ENCODE measurements around the gene CCDC195.

The CCDC195 gene

DNA sequence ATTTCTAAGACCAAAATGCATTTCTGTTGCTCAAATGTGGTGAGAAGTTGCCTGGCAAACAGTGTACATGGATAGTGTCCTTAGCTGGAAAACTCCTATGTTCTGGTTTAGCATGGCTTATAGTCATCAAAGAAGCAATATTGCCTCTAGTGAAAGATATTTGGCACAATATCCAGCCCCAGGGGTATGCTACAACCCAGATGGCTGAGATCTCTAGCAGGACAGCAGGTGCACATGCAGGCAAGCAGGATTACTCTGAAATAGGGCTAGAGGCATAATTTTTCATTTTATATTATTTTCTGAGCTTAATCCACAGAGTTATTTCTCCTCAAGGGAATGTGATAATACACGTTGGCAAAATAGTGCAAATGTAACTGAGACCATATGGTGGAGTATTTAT, 34.0 kb downstream of the CCDC195 start:
- no peak for ATAC-seq (ENCODE audit: insufficient read depth, low read depth)
- Histone ChIP-seq H3K27ac (ENCODE audit: low read length) (no peak overlapping the region), H3K4me1 (ENCODE audit: insufficient read depth, low read length) (no peaks in the 10 kb centered on the region), H3K36me3 (ENCODE audit: insufficient read depth, low read length) (no peaks in the 10 kb centered on the region), H3K4me3 (ENCODE audit: low read depth in 1 of 2, low read length in 2 of 2) (no peak overlapping the region), H3K4me2 (ENCODE audit: insufficient read depth, low read length) (no peak overlapping the region), H3K9ac (ENCODE audit: low read depth, low read length) (no peak overlapping the region), H3K79me2 (ENCODE audit: insufficient read depth, low read length) (no peaks in the 10 kb centered on the region), H3K9me3 (ENCODE audit: insufficient read depth, low read length, severe bottlenecking) (no peaks in the 10 kb centered on the region), H3K27me3 (ENCODE audit: insufficient read depth, low read length, poor library complexity) (no peaks in the 10 kb centered on the region), H2AFZ (ENCODE audit: low read depth, low read length) (no peak overlapping the region), H4K20me1 (ENCODE audit: insufficient read depth, low read length) (no peaks in the 10 kb centered on the region)
- TF ChIP-seq, protein P1, sequence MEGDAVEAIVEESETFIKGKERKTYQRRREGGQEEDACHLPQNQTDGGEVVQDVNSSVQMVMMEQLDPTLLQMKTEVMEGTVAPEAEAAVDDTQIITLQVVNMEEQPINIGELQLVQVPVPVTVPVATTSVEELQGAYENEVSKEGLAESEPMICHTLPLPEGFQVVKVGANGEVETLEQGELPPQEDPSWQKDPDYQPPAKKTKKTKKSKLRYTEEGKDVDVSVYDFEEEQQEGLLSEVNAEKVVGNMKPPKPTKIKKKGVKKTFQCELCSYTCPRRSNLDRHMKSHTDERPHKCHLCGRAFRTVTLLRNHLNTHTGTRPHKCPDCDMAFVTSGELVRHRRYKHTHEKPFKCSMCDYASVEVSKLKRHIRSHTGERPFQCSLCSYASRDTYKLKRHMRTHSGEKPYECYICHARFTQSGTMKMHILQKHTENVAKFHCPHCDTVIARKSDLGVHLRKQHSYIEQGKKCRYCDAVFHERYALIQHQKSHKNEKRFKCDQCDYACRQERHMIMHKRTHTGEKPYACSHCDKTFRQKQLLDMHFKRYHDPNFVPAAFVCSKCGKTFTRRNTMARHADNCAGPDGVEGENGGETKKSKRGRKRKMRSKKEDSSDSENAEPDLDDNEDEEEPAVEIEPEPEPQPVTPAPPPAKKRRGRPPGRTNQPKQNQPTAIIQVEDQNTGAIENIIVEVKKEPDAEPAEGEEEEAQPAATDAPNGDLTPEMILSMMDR (IDR thresholded peaks at IDR 0.05; ENCODE audit: borderline replicate concordance, extremely low read depth, low read length, poor library complexity, severe bottlenecking) = no peak
- no peak for TF ChIP-seq EZH2 (IDR thresholded peaks at IDR 0.05; ENCODE audit: borderline replicate concordance, low read depth, low read length, severe bottlenecking)
- no peak for DNase-seq

DNA sequence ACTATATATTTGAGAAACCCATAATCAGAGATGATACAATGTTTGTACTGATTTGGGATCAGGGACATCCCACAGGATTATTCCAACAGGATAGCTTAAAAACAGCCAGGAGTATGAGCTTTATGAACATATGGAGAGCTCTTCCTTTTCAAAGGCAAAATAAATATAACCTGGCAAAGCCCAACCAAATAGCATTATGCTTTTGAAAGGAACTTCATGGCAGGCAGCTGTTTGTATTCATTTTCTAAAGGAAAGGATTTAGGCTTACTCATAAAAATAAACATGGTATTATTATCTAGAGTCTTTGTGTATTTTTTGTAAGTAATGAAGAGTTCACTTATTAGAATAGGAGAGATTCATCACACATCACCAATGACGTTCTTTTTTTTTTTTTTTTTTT, 44.4 kb downstream of the CCDC195 start:
- no peak for TF ChIP-seq EZH2 (IDR thresholded peaks at IDR 0.05; ENCODE audit: borderline replicate concordance, low read depth, low read length, severe bottlenecking)
- TF ChIP-seq, protein P1 (IDR thresholded peaks at IDR 0.05; ENCODE audit: borderline replicate concordance, extremely low read depth, low read length, poor library complexity, severe bottlenecking) = no peak
- no peak overlapping the region for H3K27ac ChIP-seq (ENCODE audit: low read length)

DNA sequence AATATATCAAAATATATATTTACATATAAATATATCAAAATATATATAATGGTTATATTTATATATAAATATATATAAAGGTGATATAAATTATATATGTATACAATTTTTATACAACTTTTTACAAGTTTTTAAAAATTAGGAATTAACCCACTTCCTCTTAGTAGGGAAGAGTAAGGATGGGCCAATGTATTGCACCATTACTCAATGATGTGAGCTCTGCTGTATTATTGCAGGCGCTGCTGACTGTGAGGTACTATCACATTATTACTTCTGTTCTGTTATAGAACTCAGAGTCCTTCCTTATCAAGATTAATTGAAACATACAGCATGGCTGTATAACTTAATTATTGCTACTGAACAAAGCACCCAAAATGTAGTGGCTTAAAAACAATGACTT, 46.0 kb downstream of the CCDC195 start:
- no peaks in the 10 kb centered on the region for H3K36me3 ChIP-seq (ENCODE audit: insufficient read depth, low read length)
- no peak overlapping the region for H3K4me3 ChIP-seq (ENCODE audit: low read depth in 1 of 2, low read length in 2 of 2)
- H2AFZ ChIP-seq (ENCODE audit: low read depth, low read length) = no peak overlapping the region
- H3K27ac ChIP-seq (ENCODE audit: low read length) = no peak overlapping the region
- H3K27me3 ChIP-seq (ENCODE audit: insufficient read depth, low read length, poor library complexity) = no peaks in the 10 kb centered on the region
- no peaks in the 10 kb centered on the region for H3K9me3 ChIP-seq (ENCODE audit: insufficient read depth, low read length, severe bottlenecking)
- no peak for DNase-seq
- no peak for TF ChIP-seq EZH2 (IDR thresholded peaks at IDR 0.05; ENCODE audit: borderline replicate concordance, low read depth, low read length, severe bottlenecking)
- TF ChIP-seq, protein P1 (IDR thresholded peaks at IDR 0.05; ENCODE audit: borderline replicate concordance, extremely low read depth, low read length, poor library complexity, severe bottlenecking) = no peak
- H3K79me2 ChIP-seq (ENCODE audit: insufficient read depth, low read length) = no peaks in the 10 kb centered on the region
- no peaks in the 10 kb centered on the region for H4K20me1 ChIP-seq (ENCODE audit: insufficient read depth, low read length)
- no peaks in the 10 kb centered on the region for H3K4me1 ChIP-seq (ENCODE audit: insufficient read depth, low read length)
- ATAC-seq (ENCODE audit: insufficient read depth, low read depth) = no peak
- H3K9ac ChIP-seq (ENCODE audit: low read depth, low read length) = no peak overlapping the region
- no peak overlapping the region for H3K4me2 ChIP-seq (ENCODE audit: insufficient read depth, low read length)

More for the DNA sequence above, 44.4 kb downstream of the CCDC195 start:
- Histone ChIP-seq H4K20me1 (ENCODE audit: insufficient read depth, low read length) (no peaks in the 10 kb centered on the region), H3K4me1 (ENCODE audit: insufficient read depth, low read length) (no peaks in the 10 kb centered on the region), H3K27me3 (ENCODE audit: insufficient read depth, low read length, poor library complexity) (no peaks in the 10 kb centered on the region), H3K9me3 (ENCODE audit: insufficient read depth, low read length, severe bottlenecking) (no peaks in the 10 kb centered on the region), H3K9ac (ENCODE audit: low read depth, low read length) (no peak overlapping the region), H3K4me2 (ENCODE audit: insufficient read depth, low read length) (no peak overlapping the region), H2AFZ (ENCODE audit: low read depth, low read length) (no peak overlapping the region), H3K79me2 (ENCODE audit: insufficient read depth, low read length) (no peaks in the 10 kb centered on the region), H3K4me3 (ENCODE audit: low read depth in 1 of 2, low read length in 2 of 2) (no peak overlapping the region), H3K36me3 (ENCODE audit: insufficient read depth, low read length) (no peaks in the 10 kb centered on the region)
- DNase-seq (no peak), ATAC-seq (ENCODE audit: insufficient read depth, low read depth) (no peak)

DNA sequence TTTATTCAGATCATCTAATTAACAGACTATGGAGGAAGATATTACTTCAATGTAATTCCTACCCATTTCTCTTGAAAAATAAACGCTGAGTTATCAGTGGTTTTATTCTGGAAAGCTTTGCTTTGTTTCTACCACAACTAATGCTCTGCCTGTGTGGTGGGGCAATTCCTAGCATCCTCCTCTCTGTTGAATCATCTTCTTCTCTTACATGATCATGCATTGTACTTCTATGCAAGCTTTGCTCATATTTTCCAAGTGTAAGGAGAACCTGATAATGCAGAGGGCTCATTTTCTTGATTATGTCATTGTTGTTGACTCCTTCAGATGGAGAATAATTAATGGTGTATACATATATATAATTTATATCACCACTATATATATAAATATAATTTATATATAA, 46.7 kb downstream of the CCDC195 start:
- no peaks in the 10 kb centered on the region for H3K4me1 ChIP-seq (ENCODE audit: insufficient read depth, low read length)
- H3K36me3 ChIP-seq (ENCODE audit: insufficient read depth, low read length) = no peaks in the 10 kb centered on the region
- H4K20me1 ChIP-seq (ENCODE audit: insufficient read depth, low read length) = no peaks in the 10 kb centered on the region
- H3K9me3 ChIP-seq (ENCODE audit: insufficient read depth, low read length, severe bottlenecking) = no peaks in the 10 kb centered on the region
- no peak for TF ChIP-seq EZH2 (IDR thresholded peaks at IDR 0.05; ENCODE audit: borderline replicate concordance, low read depth, low read length, severe bottlenecking)
- TF ChIP-seq, protein P1 (IDR thresholded peaks at IDR 0.05; ENCODE audit: borderline replicate concordance, extremely low read depth, low read length, poor library complexity, severe bottlenecking) = no peak
- DNase-seq (no peak), ATAC-seq (ENCODE audit: insufficient read depth, low read depth) (no peak)
- no peak overlapping the region for H3K4me3 ChIP-seq (ENCODE audit: low read depth in 1 of 2, low read length in 2 of 2)
- H2AFZ ChIP-seq (ENCODE audit: low read depth, low read length) = no peak overlapping the region
- no peak overlapping the region for H3K4me2 ChIP-seq (ENCODE audit: insufficient read depth, low read length)
- H3K9ac ChIP-seq (ENCODE audit: low read depth, low read length) = no peak overlapping the region
- H3K27me3 ChIP-seq (ENCODE audit: insufficient read depth, low read length, poor library complexity) = no peaks in the 10 kb centered on the region
- no peaks in the 10 kb centered on the region for H3K79me2 ChIP-seq (ENCODE audit: insufficient read depth, low read length)
- no peak overlapping the region for H3K27ac ChIP-seq (ENCODE audit: low read length)

Measured in DND-41 (cell line).